HEK293 (cell line): Measurements from ENCODE around the gene ELMO1.

Experiments used
- CTCF ChIA-PET: fragments of 350-600 bp; formaldehyde crosslinking; extraction: SDS; loops from one replicate; lab custom pipeline; 2021; ENCODE audit warnings: antibody characterized with exemption; lab: Yijun Ruan, JAX
- POLR2A ChIA-PET: fragments of 300-600 bp; formaldehyde crosslinking; extraction: SDS; loops from one replicate; lab custom pipeline; 2020; ENCODE audit warnings: antibody characterized with exemption, inconsistent platforms; lab: Yijun Ruan, JAX
- H3K27ac ChIP-seq: fragments of 200-500 bp; sonication (Bioruptor generic); 2 replicates; pipeline ENCODE4 v1.5.1; 2014; ENCODE audit warnings: low read depth, low read length, control low read depth, inconsistent platforms; ENCODE audit errors: extremely low read depth
- H3K36me3 ChIP-seq, 2 experiments: fragments of 200-500 bp in 1 of 2; sonication (Bioruptor generic) in 1 of 2; 1 replicate in 1 of 2; 2 replicates in 1 of 2; pipeline ENCODE4 v1.5.1; 2014 to 2017; ENCODE audit warnings: inconsistent platforms in 2 of 2, low read length in 2 of 2; ENCODE audit not compliant: control insufficient read depth in 2 of 2, insufficient read depth in 1 of 2
- H3K4me1 ChIP-seq: fragments of 200-500 bp; sonication (Bioruptor generic); 2 replicates; pipeline ENCODE4 v1.5.1; 2014; ENCODE audit warnings: mild to moderate bottlenecking, low read length, inconsistent platforms; ENCODE audit not compliant: control insufficient read depth, insufficient read depth
- H3K4me3 ChIP-seq: 2 replicates; pipeline ENCODE4 v1.5.1; 2011; ENCODE audit warnings: low read depth, mild to moderate bottlenecking, control low read depth, low read length, moderate library complexity
- H3K9me3 ChIP-seq: fragments of 200-500 bp; sonication (Bioruptor generic); 2 replicates; pipeline ENCODE4 v1.5.1; 2014; ENCODE audit warnings: low read depth, low read length, inconsistent platforms; ENCODE audit not compliant: control insufficient read depth, insufficient read depth
- GLI4 ChIP-seq: fragments of 450-650 bp; formaldehyde crosslinking; IDR thresholded peaks from 2 replicates; pipeline ENCODE4 v1.5.1; 2016; ENCODE audit warnings: missing biosample characterization, missing genetic modification characterization
- GLIS2 ChIP-seq: fragments of 450-650 bp; formaldehyde crosslinking; IDR thresholded peaks from 2 replicates; pipeline ENCODE4 v1.5.1; 2016; ENCODE audit warnings: missing biosample characterization, missing genetic modification characterization
- KLF8 ChIP-seq: fragments of 450-650 bp; formaldehyde crosslinking; IDR thresholded peaks from 2 replicates; pipeline ENCODE4 v1.5.1; 2016; ENCODE audit warnings: missing biosample characterization, missing genetic modification characterization
- KLF9 ChIP-seq: fragments of 450-650 bp; formaldehyde crosslinking; IDR thresholded peaks from 2 replicates; pipeline ENCODE4 v1.5.1; 2016; ENCODE audit warnings: missing biosample characterization, missing genetic modification characterization, low read depth
- PRDM4 ChIP-seq: fragments of 450-650 bp; formaldehyde crosslinking; IDR thresholded peaks from 2 replicates; pipeline ENCODE4 v1.5.1; 2017; ENCODE audit warnings: missing biosample characterization, missing genetic modification characterization
- SALL2 ChIP-seq: fragments of 450-650 bp; formaldehyde crosslinking; IDR thresholded peaks from 2 replicates; pipeline ENCODE4 v1.5.0; 2017; ENCODE audit warnings: missing biosample characterization, mild to moderate bottlenecking, missing genetic modification characterization, borderline replicate concordance
- SETDB1 ChIP-seq: IDR thresholded peaks from one replicate; pipeline ENCODE4 v1.6.1; 2017; ENCODE audit warnings: mild to moderate bottlenecking, low read length, moderate library complexity, mixed read lengths; ENCODE audit not compliant: insufficient read length
- SP2 ChIP-seq: fragments of 450-650 bp; formaldehyde crosslinking; IDR thresholded peaks from 2 replicates; pipeline ENCODE4 v1.5.1; 2016; ENCODE audit warnings: missing biosample characterization, missing genetic modification characterization
- ZBTB26 ChIP-seq: fragments of 450-650 bp; formaldehyde crosslinking; optimal IDR thresholded peaks from 2 replicates; pipeline ENCODE3; 2016; ENCODE audit warnings: missing biosample characterization, mild to moderate bottlenecking, missing genetic modification characterization
- ZBTB6 ChIP-seq: fragments of 450-650 bp; formaldehyde crosslinking; IDR thresholded peaks from 2 replicates; pipeline ENCODE4 v1.5.1; 2017; ENCODE audit warnings: missing biosample characterization, missing genetic modification characterization
- ZFP69B ChIP-seq: fragments of 450-650 bp; formaldehyde crosslinking; IDR thresholded peaks from 2 replicates; pipeline ENCODE4 v1.5.1; 2016; ENCODE audit warnings: missing biosample characterization, missing genetic modification characterization
- ZNF140 ChIP-seq: fragments of 450-650 bp; formaldehyde crosslinking; IDR thresholded peaks from 2 replicates; pipeline ENCODE4 v1.5.1; 2016; ENCODE audit warnings: missing biosample characterization, missing genetic modification characterization
- ZNF169 ChIP-seq: fragments of 450-650 bp; formaldehyde crosslinking; IDR thresholded peaks from 2 replicates; pipeline ENCODE4 v1.5.1; 2016; ENCODE audit warnings: missing biosample characterization, missing genetic modification characterization
- ZNF202 ChIP-seq: fragments of 450-650 bp; formaldehyde crosslinking; IDR thresholded peaks from 2 replicates; pipeline ENCODE4 v1.5.1; 2016; ENCODE audit warnings: missing biosample characterization, missing genetic modification characterization, borderline replicate concordance
- ZNF223 ChIP-seq: fragments of 450-650 bp; formaldehyde crosslinking; IDR thresholded peaks from 2 replicates; pipeline ENCODE4 v1.5.1; 2016; ENCODE audit warnings: missing biosample characterization, missing genetic modification characterization
- ZNF24 ChIP-seq: fragments of 450-650 bp; formaldehyde crosslinking; IDR thresholded peaks from 2 replicates; pipeline ENCODE4 v1.5.1; 2016; ENCODE audit warnings: missing biosample characterization, missing genetic modification characterization
- ZNF280C ChIP-seq: fragments of 450-650 bp; formaldehyde crosslinking; IDR thresholded peaks from 2 replicates; pipeline ENCODE4 v1.5.1; 2016; ENCODE audit warnings: missing biosample characterization, missing genetic modification characterization
- ZNF292 ChIP-seq: fragments of 450-650 bp; formaldehyde crosslinking; IDR thresholded peaks from 2 replicates; pipeline ENCODE4 v1.5.1; 2016; ENCODE audit warnings: low read depth, missing biosample characterization, missing genetic modification characterization, borderline replicate concordance
- ZNF324 ChIP-seq: fragments of 450-650 bp; formaldehyde crosslinking; IDR thresholded peaks from 2 replicates; pipeline ENCODE4 v1.5.1; 2016; ENCODE audit warnings: missing biosample characterization, missing genetic modification characterization
- ZNF391 ChIP-seq: fragments of 450-650 bp; formaldehyde crosslinking; IDR thresholded peaks from 2 replicates; pipeline ENCODE4 v1.5.1; 2016; ENCODE audit warnings: low read depth, missing biosample characterization, missing genetic modification characterization, borderline replicate concordance
- ZNF398 ChIP-seq: fragments of 450-650 bp; formaldehyde crosslinking; IDR thresholded peaks from 2 replicates; pipeline ENCODE4 v1.5.1; 2017; ENCODE audit warnings: missing biosample characterization, missing genetic modification characterization
- ZNF426 ChIP-seq: fragments of 450-650 bp; formaldehyde crosslinking; IDR thresholded peaks from 2 replicates; pipeline ENCODE4 v1.5.1; 2017; ENCODE audit warnings: missing biosample characterization, missing genetic modification characterization, mild to moderate bottlenecking, inconsistent platforms, moderate library complexity
- ZNF514 ChIP-seq: fragments of 450-650 bp; formaldehyde crosslinking; IDR thresholded peaks from 2 replicates; pipeline ENCODE4 v1.5.1; 2016; ENCODE audit warnings: missing biosample characterization, missing genetic modification characterization
- ZNF585B ChIP-seq: fragments of 450-650 bp; formaldehyde crosslinking; IDR thresholded peaks from 2 replicates; pipeline ENCODE4 v1.5.1; 2016; ENCODE audit warnings: missing biosample characterization, missing genetic modification characterization
- ZNF624 ChIP-seq: fragments of 450-650 bp; formaldehyde crosslinking; IDR thresholded peaks from 2 replicates; pipeline ENCODE4 v1.5.1; 2017; ENCODE audit warnings: missing biosample characterization, missing genetic modification characterization
- ZNF629 ChIP-seq: fragments of 450-650 bp; formaldehyde crosslinking; IDR thresholded peaks from 2 replicates; pipeline ENCODE4 v1.5.1; 2017; ENCODE audit warnings: missing biosample characterization, missing genetic modification characterization
- ZNF768 ChIP-seq: fragments of 450-650 bp; formaldehyde crosslinking; IDR thresholded peaks from 2 replicates; pipeline ENCODE4 v1.5.1; 2018; ENCODE audit warnings: missing biosample characterization, mild to moderate bottlenecking, missing genetic modification characterization
- ZNF843 ChIP-seq: fragments of 450-650 bp; formaldehyde crosslinking; IDR thresholded peaks from 2 replicates; pipeline ENCODE4 v1.5.1; 2016; ENCODE audit warnings: missing biosample characterization, missing genetic modification characterization
- ZSCAN16 ChIP-seq: fragments of 450-650 bp; formaldehyde crosslinking; IDR thresholded peaks from 2 replicates; pipeline ENCODE4 v1.5.1; 2016; ENCODE audit warnings: missing biosample characterization, missing genetic modification characterization

ELMO1 gene

GRCh38 chr7:37249240-37249639 is 199.4 kb downstream of the ELMO1 start:
- ChIA-PET POLR2A (no interaction called here), CTCF (no interaction called here)
- Histone ChIP-seq H3K27ac (no peak overlapping the region), H3K9me3 (no peaks in the 10 kb centered on the region), H3K36me3 (no peaks in the 10 kb centered on the region), H3K4me1 (no peaks in the 10 kb centered on the region), H3K4me3 (no peak overlapping the region)
- TF ChIP-seq ZBTB26 (tag by site-specific recombination), result no peak
- no peak for TF ChIP-seq GLIS2 (tag by site-specific recombination)
- no peak for TF ChIP-seq SETDB1
- TF ChIP-seq ZNF391, result no peak
- TF ChIP-seq ZNF768 (tag by site-specific recombination), result no peak
- no peak for TF ChIP-seq ZNF629
- no peak for TF ChIP-seq ZBTB6
- TF ChIP-seq SP2 (tag by site-specific recombination), result no peak
- no peak for TF ChIP-seq ZNF514
- no peak for TF ChIP-seq ZNF202 (tag by site-specific recombination)
- TF ChIP-seq ZNF324 (tag by site-specific recombination), result no peak
- no peak for TF ChIP-seq SALL2 (tag by site-specific recombination)
- TF ChIP-seq PRDM4 (tag by site-specific recombination), result no peak
- no peak for TF ChIP-seq ZNF398 (tag by site-specific recombination)

- Histone ChIP-seq H3K9me3 (no peaks in the 10 kb centered on the region), H3K4me3 (no peak overlapping the region), H3K27ac (no peak overlapping the region), H3K36me3 (no peaks in the 10 kb centered on the region), H3K4me1 (no peaks in the 10 kb centered on the region)
- POLR2A ChIA-PET, result no interaction called here
- CTCF ChIA-PET, result no interaction called here
- TF ChIP-seq ZNF585B (tag by site-specific recombination), result no peak
- no peak for TF ChIP-seq ZNF391
- TF ChIP-seq ZNF624 (tag by site-specific recombination), result no peak
- no peak for TF ChIP-seq GLI4 (tag by site-specific recombination)
- no peak for TF ChIP-seq ZSCAN16 (tag by site-specific recombination)
- TF ChIP-seq ZNF292 (tag by site-specific recombination), result no peak
- no peak for TF ChIP-seq ZNF843
- TF ChIP-seq ZNF223 (tag by site-specific recombination), result no peak
- no peak for TF ChIP-seq ZNF24
- no peak for TF ChIP-seq ZNF629
- no peak for TF ChIP-seq ZFP69B (tag by site-specific recombination)
- no peak for TF ChIP-seq ZNF140 (tag by site-specific recombination)
- TF ChIP-seq ZNF280C (tag by site-specific recombination), result no peak
- no peak for TF ChIP-seq KLF9 (tag by site-specific recombination)
- no peak for TF ChIP-seq ZNF169 (tag by site-specific recombination)
- TF ChIP-seq ZNF426 (tag by site-specific recombination), result no peak
- no peak for TF ChIP-seq KLF8
Measured at GRCh38 chr7:37248396-37248861, 200.2 kb downstream of the ELMO1 start.
